ENCODE data around the gene TMED10.

The TMED10 gene

DNA sequence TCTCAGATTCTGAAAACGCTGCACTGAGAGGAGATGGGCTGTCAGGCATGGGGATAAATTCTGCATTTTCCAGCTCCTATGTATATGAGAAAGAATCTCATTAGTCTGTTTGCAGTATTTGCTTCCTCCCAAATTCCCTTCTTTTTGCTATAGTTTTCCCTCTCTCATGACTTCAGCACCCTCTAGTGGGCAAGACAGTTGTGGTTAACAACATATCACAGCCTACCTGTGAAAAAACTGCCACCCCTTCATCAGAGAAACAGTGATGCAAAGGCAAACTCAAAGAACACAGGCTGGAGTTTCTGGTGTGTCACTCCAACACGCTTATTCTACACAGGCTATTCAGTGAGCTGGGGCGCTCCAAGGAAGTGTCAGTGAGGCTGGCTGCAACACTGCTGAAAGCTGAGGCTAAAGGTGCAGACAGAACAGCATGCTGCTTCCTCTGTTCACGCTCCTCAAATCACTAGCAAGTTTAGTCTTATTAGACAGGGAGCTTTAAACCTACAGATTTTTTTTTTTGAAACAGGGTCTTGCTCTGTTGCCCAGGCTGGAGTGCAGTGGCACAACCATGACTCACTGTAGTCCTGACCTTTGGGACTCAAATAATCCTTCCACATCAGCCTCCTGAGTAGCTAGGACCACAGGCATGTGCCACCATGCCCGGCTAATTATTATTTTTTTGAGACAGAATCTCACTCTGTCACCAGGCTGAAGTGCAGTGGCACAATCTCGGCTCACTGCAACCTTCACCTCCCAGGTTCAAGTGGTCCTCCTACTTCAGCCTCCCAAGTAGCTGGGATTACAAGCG is 87.6 kb downstream of the TMED10 start:
- DNase-seq (ENCODE audit: low read depth in 1 of 2, low spot score in 1 of 2) = no peak

DNA sequence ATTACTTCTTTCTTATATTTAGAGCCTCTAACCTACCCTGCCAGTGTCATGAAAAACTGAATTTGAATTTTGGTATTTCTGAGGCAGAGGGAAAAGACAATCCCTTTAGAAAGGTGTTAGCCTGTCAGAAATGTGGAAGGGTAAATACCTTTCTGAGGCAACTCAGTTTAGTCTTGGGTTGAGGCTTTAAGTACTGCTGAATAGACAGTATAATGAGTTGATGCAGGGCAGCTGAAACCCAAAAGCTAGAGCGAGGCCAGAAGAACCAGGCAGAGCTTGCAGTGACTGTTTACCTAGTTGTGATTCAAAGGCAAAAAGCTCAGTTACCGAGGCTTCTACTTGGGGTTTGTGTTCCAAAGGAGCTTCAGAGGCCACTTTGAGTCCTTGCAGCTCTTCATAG is 88.3 kb downstream of the TMED10 start:
- no peak for DNase-seq (ENCODE audit: low read depth in 1 of 2, low spot score in 1 of 2)

DNA sequence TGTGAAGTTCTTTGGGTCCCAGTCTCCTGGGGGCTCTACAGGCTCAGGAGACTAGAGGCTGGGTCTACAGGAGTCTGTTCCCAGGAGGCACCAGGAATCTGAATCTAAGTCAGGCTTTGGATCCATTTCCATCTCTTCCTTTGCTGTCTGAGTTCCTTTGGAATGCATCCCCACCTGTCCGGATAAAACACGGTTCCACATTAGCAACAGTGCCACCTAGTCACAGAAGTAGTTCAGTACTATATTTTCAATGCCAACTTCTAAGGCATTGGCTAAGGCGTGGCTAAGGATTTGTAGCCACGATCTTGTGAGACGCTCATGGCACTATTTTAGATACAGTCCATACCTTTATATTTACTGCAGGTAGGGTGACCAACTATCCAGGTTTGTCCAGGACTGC is 91.9 kb downstream of the TMED10 start:
- no peak for DNase-seq (ENCODE audit: low read depth in 1 of 2, low spot score in 1 of 2)

DNA sequence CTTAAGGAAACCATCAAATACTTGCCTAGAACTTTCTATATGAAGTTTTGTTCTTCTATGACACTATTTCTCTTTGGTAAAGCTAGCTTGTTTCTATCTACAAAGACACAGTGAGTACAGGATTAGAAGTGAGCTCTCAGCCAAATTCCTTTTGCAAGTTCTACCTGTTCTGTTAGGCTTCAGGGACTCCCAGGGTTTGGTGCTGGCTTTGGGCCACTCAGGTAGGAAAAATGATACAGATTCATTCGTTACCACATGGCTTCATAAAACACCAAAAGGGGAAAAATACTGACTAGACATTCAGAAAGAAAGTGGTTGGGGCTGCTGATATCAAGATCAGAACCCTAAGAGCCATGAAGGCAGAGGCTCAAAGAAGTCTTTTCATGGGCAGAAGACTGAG is 93.1 kb downstream of the TMED10 start:
- DNase-seq (ENCODE audit: low read depth in 1 of 2, low spot score in 1 of 2) = no peak

DNA sequence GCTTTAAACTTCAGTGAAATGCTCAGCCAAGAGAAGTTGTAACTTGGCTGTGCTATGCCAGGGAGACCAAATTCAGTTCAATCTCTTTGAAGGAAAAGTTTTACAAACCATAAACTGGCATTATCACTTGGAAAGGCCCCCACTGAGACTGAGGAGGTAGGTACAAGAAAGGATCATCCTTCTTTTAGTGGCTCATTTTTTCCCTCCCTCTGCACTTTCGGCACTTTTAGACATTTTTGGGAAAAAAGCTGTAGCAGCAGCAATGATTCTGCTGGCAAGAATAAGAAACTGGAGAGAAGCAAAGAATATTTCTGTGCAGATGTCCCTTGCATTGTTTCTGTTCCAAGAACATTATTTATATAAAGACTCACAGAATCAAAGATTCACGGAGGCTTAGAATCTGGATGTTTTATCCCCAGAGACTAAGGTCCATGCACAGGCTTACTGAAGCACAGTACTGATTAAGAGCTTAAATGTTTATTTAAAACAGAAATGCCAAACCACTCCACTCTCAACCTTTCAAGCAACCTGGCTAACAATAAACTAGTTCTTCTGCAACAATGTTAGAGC is 94.7 kb downstream of the TMED10 start:
- DNase-seq (ENCODE audit: low read depth in 1 of 2, low spot score in 1 of 2) = no peak

Measured in activated T-helper 1 cell treated with anti-CD3 and anti-CD28 coated beads, Interleukin-2, amount 50 U/mL, for 16 hours (primary cell).